Endometrial microvascular endothelial cells (primary cell): ENCODE measurements around the gene SAMD1. TPM values are rescaled to one million over a fixed set of nuclear protein-coding genes. Genes with fewer than 3 reads are reported as not detected.

Source experiments
- in situ Hi-C: cut with HindIII; loops from 2 replicates; pipeline ENCODE4 v1.10.0; 2017; ENCODE audit warnings: low sequenced_read_pairs, low pct_unique_long_range_greater_than_20kb; ENCODE audit errors: inconsistent ontology term
- total RNA-seq: library from RNA; depleted of rRNA; stranded (reverse); fragments of >200 nt; gene quantifications from one replicate; pipeline ENCODE4 v1.2.3, GENCODE V29; 2015; ENCODE audit errors: inconsistent ontology term

The SAMD1 gene
- total RNA-seq, 1 donor from 2014 or later: 20.3 TPM

DNA sequence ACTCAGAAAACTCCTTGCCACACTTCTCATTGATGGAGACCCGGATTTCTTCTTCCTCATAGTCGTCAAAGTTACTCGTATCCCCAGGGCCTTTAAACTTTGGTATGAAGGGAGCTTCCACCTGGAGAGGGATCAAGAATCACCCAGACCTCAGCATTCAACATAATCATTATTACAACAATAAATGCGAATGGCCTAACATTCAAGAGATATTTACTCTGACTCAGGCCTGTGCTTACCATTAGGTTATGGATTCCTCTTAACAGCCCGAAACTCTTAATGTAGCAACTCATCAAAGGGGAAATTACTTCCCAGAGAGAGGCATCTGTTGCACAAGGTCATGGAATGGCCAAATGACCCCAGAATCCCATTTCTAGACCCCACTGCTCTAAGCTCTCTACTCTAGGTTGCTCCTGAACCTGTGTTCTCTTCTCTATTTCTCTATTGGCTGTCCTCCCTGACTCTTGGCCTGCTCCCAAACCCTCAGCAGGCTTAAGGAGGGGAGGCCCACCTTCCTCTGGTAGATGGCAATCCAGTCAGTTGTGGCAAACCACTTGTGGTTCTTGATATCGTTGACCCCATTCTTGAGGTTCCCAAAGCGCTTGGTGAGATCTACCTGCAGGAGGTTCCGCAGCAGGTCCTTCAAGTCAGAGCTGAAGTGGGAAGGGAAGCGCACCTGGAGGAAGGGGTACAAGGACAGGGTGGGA, 2.7 kb upstream of the SAMD1 start:
- in situ Hi-C loops: loop anchor here (25.0 kb wide), 1 partner anchor 206 kb away; the partner anchor contains the start of gene NANOS3

DNA sequence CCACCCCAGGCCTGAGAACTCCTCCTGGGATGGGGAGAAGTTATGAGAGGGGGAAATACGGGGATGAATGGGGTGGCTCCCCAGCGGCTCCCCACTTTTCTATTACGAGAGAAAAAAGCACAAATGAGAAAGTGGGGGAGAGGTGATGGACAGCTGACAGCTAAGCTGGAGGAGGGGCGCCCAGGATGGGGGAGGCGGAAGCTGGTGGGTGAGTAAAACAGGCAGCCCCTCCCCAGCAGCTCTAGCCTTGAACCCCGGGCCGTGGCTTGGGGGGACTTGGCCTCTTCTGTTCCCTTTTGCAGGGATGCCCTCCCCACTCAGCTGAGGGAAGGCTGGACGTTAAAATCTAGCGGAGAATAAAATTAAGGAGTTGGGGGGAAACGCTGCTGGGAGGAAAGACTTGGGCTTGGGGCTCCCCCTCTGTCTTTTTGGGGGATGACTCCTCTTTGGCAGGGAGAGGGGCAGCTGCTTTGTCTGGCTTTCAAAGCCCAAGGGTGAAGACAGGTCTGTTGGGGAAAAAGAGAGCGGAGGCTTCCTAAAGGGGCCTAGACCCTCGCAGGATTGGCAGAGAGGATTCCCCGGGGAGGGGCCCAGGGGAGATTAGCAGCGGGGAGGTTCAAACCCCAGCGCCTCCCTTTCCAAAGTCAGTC, 1.4 kb upstream of the SAMD1 start:
- in situ Hi-C loops: loop anchor here (25.0 kb wide), 1 partner anchor 205 kb away; the partner anchor contains the start of gene NANOS3

DNA sequence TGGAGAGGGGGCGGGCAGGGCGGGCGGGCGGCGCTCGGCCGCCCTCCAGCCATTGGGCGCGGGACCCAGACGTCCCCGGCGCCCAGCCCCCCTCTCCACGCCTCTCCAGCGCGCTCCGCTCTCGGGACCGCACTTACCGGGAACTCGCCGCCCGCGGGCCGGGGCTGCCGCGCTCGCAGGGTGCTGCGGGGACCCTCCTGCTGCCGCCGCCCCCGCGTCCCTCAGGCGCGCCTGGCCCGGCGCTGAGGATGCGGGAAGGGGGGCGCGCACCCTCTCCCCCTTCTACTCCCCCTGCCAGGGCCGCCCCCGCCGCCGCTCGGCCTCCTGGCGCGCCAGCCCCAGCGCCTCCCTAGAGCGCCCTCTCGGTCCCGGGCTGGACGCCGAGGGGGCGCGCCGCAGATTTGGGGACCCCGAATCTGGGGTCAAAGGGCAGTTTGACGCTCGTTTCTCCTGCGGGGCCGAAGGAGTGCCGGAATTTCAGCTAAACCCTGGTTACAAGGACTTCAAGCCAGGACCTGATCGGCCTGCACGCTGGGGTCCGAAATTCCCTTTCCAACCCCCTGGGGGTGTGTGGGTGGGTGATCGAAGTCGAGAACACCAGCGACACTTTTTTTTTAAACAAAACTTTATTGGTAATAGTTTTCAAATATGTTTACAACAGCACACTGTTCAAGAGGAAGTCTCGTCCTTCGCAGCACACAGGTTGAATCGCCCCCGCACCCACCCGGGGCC, 696 bp upstream of the SAMD1 start:
- in situ Hi-C loops: loop anchor here (25.0 kb wide), 1 partner anchor 204 kb away; the partner anchor contains the start of gene NANOS3

DNA sequence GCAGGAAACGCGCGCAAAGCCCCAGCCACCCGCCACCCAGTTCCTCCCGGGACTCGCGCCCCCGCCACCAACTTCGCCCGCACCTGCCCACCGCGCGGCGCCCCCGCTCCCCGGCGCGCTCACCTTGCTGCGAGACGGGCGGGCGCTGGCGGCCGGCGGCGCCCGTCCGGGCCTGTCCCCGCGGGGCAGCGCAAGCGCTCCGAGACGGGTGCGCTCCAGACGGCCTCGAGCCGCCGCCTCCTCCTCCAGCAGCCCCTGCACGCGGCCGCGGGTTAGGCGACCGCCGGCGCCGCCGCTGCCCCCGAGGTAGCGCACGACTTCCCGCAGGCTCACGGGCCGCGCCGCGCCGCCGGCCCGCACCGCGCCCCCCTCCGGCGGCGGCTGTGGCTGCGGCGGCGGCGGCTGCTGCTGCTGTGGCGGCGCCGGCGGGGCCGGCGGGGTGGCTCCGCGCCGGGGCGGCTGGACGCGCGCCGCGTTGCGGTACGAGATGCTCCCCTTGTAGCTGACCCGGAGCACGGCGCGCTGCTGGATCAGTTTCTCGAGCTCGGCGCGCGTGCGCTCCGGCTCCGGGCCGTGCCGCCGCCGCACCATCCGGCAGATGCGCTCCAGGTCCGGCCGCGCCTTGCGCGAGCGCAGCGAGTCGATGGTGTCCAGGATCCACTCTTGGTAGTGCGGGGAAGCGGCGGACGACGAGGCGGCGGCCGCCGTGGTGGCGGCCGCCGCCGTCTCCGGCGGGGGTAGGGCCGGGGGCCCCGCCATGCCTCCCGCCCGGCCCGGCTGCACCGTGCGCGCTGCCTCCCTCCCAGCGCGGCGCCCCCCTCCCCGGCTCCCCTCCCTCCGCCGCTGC, 666 bp downstream of the SAMD1 start:
- in situ Hi-C loops: loop anchor here (25.0 kb wide), 1 partner anchor 203 kb away; the partner anchor contains the start of gene NANOS3

DNA sequence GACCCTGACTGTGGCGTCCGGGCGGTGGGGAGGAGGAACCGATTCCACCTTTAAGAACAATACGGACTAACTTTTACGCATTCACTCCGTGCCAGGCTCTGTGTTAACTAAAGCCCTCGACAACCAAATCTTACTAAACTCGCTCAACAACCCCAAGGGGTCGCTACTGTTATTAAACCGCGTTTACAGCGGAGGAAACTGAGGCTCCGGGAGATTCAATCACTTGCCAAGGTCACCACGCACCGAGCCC, 1.2 kb downstream of the SAMD1 start:
- in situ Hi-C loops: loop anchor here (25.0 kb wide), 1 partner anchor 202 kb away; the partner anchor contains the start of gene NANOS3

DNA sequence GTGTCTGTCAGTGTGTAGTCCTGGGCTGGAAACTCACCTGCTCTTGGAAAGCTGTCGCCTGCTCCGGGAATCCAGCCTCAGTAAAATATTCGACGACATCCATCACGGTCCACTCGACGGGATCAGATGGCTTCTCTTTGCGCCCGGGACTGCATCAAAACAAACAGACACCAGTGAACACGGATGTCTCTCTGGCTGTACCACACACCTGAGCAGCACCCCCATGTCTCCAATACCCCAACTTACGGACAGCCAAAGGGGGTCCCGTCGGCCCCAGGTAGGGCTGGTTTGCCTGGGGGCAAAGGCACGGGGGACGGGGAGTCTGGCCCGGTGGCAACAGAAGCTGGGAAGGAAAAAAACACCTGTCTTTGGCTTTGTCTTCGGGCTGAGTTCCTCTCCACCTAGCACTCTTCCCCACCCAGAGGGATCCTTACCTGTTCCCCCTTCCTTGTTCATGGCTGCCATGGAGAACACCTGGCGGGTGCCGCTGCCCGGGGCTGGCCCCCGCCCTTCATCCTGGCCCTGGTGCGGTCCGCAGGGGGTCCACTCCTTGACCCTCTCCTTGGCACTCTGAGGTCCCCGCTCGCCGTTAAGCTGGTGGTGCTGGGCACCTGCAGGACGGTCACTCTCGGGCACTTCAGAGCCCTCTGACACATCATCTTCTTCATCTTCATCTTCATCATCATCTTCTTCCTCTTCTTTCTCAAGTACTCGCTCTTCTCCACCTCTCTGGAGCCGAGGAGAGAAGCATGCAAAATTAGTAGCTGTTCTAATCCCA, 1.7 kb downstream of the SAMD1 start:
- in situ Hi-C loops: loop anchor here (25.0 kb wide), 1 partner anchor 202 kb away; the partner anchor contains the start of gene NANOS3

DNA sequence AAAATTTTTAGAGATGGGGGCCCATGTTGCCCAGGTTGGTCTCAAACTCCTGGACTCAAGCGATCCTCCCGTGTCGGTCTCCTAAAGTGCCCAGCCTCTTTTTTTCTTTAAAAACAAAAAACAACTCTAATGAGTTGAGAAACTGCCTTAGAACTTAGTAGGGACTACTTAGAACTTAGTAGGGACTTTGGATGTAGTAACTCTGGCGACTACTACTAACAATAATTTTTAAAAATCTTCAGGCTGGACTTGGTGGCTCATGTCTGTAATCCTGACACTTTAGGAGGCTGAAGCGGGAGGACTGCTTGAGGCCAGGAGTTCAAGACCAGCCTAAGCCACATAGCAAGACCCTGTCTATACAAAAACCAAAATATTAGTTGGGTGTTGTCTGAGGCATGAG, 4.5 kb downstream of the SAMD1 start:
- in situ Hi-C loops: loop anchor here (25.0 kb wide), 1 partner anchor 199 kb away; the partner anchor contains the start of gene NANOS3

DNA sequence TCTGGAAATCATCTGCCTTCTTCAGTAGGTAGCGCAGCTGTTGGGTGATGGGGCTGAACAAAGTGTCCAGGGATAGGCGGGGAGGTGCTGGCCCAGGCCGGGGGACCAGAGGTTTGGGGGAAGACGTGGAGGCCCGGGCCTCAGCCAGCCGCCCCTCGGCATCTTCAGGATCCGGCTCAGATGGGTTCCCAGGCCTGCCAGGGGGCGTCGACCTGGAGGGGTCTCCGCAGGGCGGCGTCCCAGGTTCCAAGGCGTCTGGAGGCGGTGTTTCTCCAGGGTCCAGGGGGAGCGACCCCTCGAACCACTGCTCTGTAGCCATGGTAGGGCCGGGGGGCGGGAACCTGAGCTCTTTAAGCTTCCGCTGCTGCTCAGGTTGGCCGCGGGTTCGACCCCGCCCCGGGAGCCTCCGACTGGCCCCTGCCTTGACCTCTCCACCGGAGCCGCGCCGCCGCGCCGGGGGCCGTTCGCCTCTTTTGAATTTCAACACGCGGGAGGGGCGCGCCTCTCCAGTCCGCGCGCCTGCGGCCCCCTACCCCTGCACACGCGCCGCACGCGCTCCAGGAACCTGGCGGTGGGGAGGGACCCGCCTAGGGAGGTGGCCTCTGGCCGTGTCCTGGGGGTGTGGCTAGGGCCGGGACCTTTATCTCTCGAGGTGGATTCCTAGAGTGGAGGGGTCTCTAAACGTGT, 5.1 kb downstream of the SAMD1 start, which contains the start of gene C19orf67:
Gene C19orf67, minus strand, starts transcription at position 475 of the 687 bp plus-strand sequence. Its CDS starts 156 bp downstream, at position 319.
- in situ Hi-C loops: loop anchor here (25.0 kb wide), 1 partner anchor 198 kb away; the partner anchor contains the start of gene NANOS3

DNA sequence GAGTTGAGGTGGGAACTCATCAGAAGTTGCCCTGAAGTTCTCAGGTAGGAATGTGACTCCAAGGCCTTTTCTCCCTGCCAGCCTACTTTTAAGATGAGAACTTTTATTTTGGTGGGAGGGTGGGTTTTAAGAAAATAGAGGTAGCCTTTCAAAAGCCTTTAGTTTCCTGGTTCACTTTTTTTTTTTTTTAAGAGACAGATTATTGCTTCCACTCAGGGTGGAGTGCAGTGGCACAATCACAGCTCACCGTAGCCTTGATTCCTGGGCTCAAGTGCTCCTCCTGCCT, 7.9 kb downstream of the SAMD1 start:
- in situ Hi-C loops: loop anchor here (25.0 kb wide), 1 partner anchor 195 kb away; the partner anchor contains the start of gene NANOS3

DNA sequence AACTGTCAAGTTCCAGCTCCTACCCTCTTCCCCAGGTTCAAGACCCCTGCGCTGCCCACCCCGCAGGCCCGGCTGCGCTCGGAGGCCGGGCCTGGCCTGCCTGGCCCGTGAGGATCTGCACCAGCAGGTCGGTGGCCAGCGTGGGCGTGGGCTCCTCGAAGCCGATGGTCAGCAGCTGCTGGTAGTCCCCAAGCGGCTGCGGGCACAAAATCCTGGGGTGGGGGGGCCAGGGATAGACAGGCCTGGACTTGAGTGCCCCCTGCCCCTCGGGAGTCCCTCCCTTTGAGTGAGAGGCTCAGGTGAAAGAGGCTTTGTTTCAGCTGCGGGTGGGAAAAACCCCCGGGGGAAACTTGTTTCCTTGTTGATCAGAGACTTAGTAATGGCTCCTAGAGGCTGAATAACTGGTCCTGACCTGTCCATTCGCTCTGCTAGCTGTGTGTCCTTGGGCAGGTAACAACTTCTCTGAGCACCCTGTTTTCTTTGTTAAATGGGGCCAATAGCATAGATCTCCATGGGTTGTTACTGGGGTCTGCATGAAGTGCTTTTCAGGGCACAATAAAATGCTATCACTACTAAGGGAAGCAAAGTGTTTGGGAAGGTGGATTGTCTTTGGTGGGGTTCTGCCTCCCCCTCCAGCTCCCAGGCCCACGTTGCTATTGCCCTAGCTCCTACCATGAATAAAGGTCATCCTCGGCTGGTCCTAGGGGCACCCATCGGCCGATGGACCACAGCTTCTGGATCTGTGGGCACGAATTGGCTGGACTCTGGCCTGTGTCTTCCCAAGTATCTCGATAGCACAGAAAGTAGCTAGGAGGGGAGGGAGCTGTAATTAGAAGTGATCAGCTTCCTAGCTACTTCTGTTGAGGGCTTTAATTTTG, 8.5 kb downstream of the SAMD1 start:
- in situ Hi-C loops: loop anchor here (25.0 kb wide), 1 partner anchor 195 kb away; the partner anchor contains the start of gene NANOS3

DNA sequence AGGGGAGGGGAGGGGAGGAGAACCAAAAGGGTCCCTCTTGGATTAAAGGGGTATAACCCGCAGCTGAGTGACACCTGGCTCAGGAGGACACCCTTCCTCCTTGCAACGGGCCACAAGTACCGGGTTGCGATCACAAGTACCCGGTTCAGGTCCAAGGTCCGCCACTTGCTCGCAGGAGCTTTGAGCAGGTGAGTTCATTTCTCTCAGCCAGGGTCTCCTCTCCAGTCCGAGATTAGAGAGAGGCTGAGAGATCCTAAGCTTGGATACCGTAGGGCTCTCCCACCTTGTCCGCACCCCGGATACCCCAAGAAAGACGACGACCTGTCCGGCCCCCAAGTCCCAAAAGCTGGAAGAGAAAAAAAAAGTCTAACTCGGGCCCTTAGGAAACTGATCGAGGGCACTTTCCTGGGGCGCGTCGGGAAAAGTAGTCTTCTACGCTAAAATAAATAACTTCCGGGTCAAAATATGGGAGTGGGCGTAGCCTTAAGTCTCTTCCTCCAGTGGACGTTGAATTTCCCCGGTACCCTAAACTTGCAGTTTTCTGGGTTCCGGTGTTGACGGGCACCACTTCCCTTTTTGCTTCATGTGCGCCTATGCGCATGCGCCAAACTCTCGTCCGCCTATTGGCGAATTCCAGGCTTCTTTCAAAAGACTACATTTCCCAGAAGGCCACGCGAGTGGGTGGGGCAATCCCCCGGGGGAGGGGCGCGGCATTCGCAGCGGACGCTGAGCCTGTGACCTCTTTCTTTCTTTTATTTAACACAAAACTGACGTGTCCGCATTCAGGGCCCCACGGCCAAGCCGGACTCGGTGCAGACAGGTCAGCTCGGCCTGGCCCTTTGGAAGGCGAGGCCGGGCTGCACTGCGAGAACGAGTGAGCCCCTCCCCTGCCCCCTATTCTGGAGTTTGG, 9.4 kb downstream of the SAMD1 start:
- in situ Hi-C loops: loop anchor here (25.0 kb wide), 1 partner anchor 194 kb away; the partner anchor contains the start of gene NANOS3

DNA sequence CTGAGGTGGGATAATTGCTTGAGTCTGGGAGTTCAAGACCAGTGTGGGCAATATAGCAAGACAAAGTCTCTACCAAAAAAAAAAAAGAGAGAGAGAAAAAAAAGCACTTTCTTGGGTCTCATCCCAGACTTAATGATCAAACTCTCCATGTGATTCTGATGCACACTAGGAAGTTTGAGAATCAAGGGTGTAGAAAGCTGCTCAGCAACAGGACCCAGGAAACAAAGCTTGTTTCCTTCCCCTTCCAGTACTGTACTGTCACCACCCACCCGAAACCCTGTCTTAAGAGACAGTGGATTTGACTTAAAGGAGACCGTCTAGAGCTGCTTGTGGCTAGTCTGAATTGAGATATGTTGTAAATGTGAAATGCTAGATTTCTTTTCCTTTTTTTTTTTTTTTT, 12.1 kb downstream of the SAMD1 start:
- in situ Hi-C loops: loop anchor here (25.0 kb wide), 1 partner anchor 191 kb away; the partner anchor contains the start of gene NANOS3

DNA sequence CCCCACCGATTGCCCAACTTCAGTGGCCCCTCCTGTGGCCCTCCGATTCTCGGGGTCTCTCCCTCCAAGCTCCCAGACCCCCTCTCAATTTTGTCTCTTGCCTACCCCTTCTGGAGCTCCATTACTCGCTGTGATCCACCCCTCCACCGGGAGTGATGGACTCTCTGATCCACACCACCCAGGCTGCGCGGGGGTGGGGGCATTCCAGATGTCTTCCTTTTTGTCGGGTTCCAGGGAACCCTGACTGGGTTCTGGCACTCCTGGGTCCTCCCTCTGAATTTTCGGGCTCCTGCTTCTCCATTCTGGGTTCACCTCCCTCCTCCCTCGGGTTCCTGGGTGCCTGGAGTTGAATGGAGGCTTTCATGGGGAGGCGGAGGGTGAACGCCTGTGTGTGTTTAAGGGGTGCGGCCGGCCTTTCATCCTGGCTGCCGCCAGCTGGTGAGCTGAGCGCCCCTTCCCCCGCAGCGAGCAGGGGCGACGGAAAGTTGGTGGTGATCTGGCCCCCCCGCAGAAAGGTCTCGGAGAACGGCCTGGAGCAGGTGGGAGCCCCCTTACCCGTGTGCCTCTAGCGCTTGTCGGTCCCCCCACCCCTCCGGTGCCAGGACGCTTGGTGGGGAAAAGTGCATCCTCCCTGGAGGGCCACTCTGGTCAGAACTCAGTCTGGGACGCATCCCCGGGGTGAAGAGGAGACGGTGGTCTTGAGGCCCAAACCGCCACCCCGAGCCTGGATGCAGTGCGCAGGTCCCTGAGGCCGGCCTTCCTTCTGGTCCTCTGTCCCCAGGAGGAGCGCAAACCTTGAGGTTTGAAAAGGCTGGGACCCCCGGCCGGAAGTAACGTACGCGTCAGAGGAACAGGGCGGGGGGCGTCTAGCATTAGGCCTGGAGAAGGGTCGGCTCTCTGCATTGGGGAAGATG, 16.4 kb downstream of the SAMD1 start:
- in situ Hi-C loops: no loop called here

DNA sequence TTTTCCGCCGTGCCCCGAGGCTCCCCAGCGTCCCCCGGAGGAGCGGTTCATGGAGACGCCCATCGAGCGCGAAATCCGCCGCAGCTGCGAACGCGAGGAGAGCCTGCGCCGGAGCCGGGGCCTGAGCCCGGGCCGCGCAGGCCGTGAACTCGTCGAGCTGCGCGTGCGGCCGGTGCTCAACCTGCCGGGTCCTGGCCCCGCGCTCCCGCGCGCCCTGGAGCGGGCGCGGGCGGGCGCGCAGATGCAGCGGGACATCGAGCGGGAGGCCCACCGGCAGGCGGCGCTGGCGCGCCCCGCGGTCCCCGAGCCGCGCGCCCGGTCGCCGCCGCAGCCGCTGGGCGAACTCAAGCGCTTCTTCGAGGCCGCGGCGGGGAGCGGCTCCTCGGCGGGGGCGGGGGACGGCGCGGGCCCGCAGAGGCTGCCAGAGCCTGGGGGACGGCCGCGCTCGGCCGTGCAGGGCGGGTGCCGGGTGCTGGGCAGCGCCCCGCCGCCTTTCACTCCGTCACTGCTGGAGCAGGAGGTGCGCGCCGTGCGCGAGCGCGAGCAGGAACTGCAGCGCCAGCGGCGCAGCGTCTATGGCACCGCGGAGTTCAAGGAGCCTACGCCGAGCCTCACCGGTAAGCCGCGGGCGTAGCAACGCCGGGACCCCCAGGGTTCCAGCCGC, 17.2 kb downstream of the SAMD1 start:
- in situ Hi-C loops: no loop called here
